ENCODE measurements around the gene DYNC1LI2. TPM values are rescaled to one million over a fixed set of nuclear protein-coding genes. Genes with fewer than 3 reads are reported as not detected.

DYNC1LI2 gene
- total RNA-seq, 1 donor from 2014 or later = 149 TPM

DNA sequence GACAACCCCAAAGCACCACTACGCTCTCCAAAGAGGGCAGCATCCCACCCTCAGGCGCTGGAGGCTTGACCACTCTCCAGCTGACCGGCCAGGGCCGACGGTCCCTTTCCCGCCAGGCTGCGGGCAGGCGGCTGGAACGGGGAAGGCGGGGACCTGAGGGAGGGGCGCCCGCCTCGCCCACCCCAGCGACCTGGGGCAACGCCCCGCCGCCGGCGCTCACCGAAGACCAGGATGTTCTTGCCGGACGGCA lies 431 bp downstream of the DYNC1LI2 start:
- Histone ChIP-seq H3K4me3 (peak overlapping the region; percentile 80 to 99), H3K4me1 (peaks cover 44% of the 10 kb centered on the region), H3K27me3 (no peaks in the 10 kb centered on the region), H3K27ac (peak overlapping the region; percentile 89), H3K36me3 (peaks cover 0 to 20% of the 10 kb centered on the region in 2 donors), H3K9me3 (no peaks in the 10 kb centered on the region)
- intact Hi-C loops (cut with DNase I) = no loop called here
- TF ChIP-seq POLR2AphosphoS5 (IDR thresholded peaks at IDR 0.05; ENCODE audit: insufficient read depth in 1 of 2, low read depth in 1 of 2) (no peak), POLR2A (IDR thresholded peaks at IDR 0.05) (no peak), CTCF (IDR thresholded peaks at IDR 0.05) (no peak)
- no peak for DNase-seq (ENCODE audit: extremely low spot score in 2 of 2)

- no peak for TF ChIP-seq CTCF (IDR thresholded peaks at IDR 0.05)
- no peak for TF ChIP-seq POLR2A (IDR thresholded peaks at IDR 0.05)
- no peak for TF ChIP-seq POLR2AphosphoS5 (IDR thresholded peaks at IDR 0.05; ENCODE audit: insufficient read depth in 1 of 2, low read depth in 1 of 2)
- Histone ChIP-seq H3K4me1 (peaks cover 44% of the 10 kb centered on the region), H3K9me3 (no peaks in the 10 kb centered on the region), H3K4me3 (peak overlapping the region; percentile 80 to 99), H3K27ac (peak overlapping the region; percentile 89), H3K27me3 (no peaks in the 10 kb centered on the region), H3K36me3 (peaks cover 0 to 22% of the 10 kb centered on the region in 2 donors)
- intact Hi-C loops (cut with DNase I) = no loop called here
- no peak for DNase-seq (ENCODE audit: extremely low spot score in 2 of 2)
Measured at GRCh38 chr16:66750279-66751052, 943 bp downstream of the DYNC1LI2 start.

DNA sequence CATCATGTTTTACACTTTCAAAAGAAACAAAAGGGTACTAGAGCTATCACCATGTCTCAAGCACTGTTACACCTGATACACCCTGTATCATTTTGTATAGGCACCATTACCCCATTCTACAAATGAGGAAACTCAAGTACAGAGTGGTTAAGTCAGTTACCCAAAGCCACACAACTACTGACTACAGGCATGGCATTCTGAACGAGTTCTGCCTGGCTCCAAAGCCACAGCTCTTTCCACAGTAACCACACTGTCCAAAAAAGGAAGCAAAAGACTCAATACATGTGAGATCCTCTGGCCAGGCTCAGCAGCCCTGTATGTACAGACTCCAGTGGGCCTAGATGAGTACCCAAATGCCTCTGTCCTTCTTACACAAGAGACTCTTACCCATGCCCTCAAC lies 4.7 kb downstream of the DYNC1LI2 start:
- Histone ChIP-seq H3K9me3 (no peaks in the 10 kb centered on the region), H3K4me3 (no peak overlapping the region), H3K27ac (no peak overlapping the region), H3K27me3 (no peaks in the 10 kb centered on the region), H3K4me1 (peaks cover 53% of the 10 kb centered on the region), H3K36me3 (peaks cover 4 to 40% of the 10 kb centered on the region in 2 donors)
- intact Hi-C loops (cut with DNase I) = no loop called here
- DNase-seq (ENCODE audit: extremely low spot score in 2 of 2) = no peak
- TF ChIP-seq POLR2A (IDR thresholded peaks at IDR 0.05) (no peak), CTCF (IDR thresholded peaks at IDR 0.05) (no peak), POLR2AphosphoS5 (IDR thresholded peaks at IDR 0.05; ENCODE audit: insufficient read depth in 1 of 2, low read depth in 1 of 2) (no peak)

DNA sequence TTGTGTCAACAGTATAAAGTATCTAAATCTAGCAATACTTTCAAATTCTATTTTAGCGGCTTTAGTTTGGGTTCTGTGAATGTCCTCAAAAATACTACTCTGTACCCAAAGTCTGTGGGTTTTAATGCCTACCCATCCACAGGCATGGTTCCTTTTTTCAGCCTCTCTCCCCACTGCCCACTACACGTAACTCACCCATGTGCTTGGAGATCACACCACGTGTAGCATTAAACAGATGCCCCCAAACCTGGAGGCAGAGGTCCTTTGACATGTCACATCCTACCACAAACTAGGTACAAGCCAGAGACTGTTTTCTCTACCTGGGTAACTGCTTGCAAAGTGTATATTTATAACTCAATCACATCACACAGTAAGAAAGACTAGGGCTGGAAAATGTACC lies 5.4 kb downstream of the DYNC1LI2 start:
- no peak for DNase-seq (ENCODE audit: extremely low spot score in 2 of 2)
- H3K4me1 ChIP-seq = peaks cover 59% of the 10 kb centered on the region
- H3K9me3 ChIP-seq = no peaks in the 10 kb centered on the region
- intact Hi-C loops (cut with DNase I) = no loop called here
- H3K27me3 ChIP-seq = no peaks in the 10 kb centered on the region
- no peak overlapping the region for H3K27ac ChIP-seq
- H3K4me3 ChIP-seq = no peak overlapping the region
- peaks cover 4 to 40% of the 10 kb centered on the region in 2 donors for H3K36me3 ChIP-seq
- TF ChIP-seq POLR2AphosphoS5 (IDR thresholded peaks at IDR 0.05; ENCODE audit: insufficient read depth in 1 of 2, low read depth in 1 of 2) (no peak), CTCF (IDR thresholded peaks at IDR 0.05) (no peak), POLR2A (IDR thresholded peaks at IDR 0.05) (no peak)

All from vagina (tissue), 2 donors.